ENCODE data around the gene TBC1D22B.

DNA sequence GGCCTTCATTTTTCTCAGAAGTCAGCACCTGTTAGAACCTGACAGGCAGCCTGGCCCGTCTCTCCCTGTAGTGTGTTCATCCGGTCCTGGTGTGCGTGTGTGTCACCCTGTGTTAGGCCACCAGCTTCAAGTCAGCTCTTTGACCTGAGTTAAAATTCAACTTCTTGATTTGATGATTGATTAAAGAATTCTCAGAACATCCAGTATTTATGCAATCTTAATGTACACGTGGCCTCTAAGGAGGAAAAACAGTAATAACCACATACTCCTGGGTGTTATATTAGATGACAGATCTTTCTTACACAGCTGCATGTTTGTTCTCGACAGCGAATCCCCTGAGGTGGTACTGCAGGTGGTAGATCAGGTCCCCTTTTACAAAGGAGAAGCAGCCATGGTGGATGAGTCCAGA is 19.4 kb downstream of the TBC1D22B start:
- TF ChIP-seq, protein P1, sequence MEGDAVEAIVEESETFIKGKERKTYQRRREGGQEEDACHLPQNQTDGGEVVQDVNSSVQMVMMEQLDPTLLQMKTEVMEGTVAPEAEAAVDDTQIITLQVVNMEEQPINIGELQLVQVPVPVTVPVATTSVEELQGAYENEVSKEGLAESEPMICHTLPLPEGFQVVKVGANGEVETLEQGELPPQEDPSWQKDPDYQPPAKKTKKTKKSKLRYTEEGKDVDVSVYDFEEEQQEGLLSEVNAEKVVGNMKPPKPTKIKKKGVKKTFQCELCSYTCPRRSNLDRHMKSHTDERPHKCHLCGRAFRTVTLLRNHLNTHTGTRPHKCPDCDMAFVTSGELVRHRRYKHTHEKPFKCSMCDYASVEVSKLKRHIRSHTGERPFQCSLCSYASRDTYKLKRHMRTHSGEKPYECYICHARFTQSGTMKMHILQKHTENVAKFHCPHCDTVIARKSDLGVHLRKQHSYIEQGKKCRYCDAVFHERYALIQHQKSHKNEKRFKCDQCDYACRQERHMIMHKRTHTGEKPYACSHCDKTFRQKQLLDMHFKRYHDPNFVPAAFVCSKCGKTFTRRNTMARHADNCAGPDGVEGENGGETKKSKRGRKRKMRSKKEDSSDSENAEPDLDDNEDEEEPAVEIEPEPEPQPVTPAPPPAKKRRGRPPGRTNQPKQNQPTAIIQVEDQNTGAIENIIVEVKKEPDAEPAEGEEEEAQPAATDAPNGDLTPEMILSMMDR (IDR thresholded peaks at IDR 0.05; ENCODE audit: insufficient read depth, low read length, poor library complexity, severe bottlenecking): no peak
- no peak for TF ChIP-seq EZH2phosphoT487 (conservative IDR thresholded peaks at IDR 0.05; ENCODE audit: low read length)

Data from SU-DHL-6 (cell line).